Liver (tissue), 9 donors: ENCODE measurements around the gene CFAP77. TPM values are rescaled to one million over a fixed set of nuclear protein-coding genes. Genes with fewer than 3 reads are reported as not detected.

Source experiments
- DNase-seq: peaks from one replicate; pipeline ENCODE4 v3.0.0-alpha.2; 2017; ENCODE audit warnings: low spot score
- H3K27ac ChIP-seq, 2 donors: one replicate each; pipeline ENCODE4 v1.7.0; 2013; ENCODE audit warnings: inconsistent platforms in 2 of 2, low read length in 2 of 2, control low read depth in 1 of 2, low read depth in 1 of 2, mild to moderate bottlenecking in 1 of 2
- H3K27me3 ChIP-seq, 4 donors: one replicate each; pipeline versions ENCODE4 v1.6.1 to v1.7.0; 2013; ENCODE audit warnings: low read length in 3 of 4, inconsistent platforms in 1 of 4, mild to moderate bottlenecking in 1 of 4, moderate library complexity in 1 of 4; ENCODE audit not compliant: control insufficient read depth in 4 of 4, insufficient read depth in 4 of 4
- H3K36me3 ChIP-seq, 4 donors: one replicate each; pipeline versions ENCODE4 v1.6.1 to v1.7.0; 2013; ENCODE audit warnings: low read length in 3 of 4, mild to moderate bottlenecking in 3 of 4, low read depth in 1 of 4, moderate library complexity in 1 of 4; ENCODE audit not compliant: control insufficient read depth in 4 of 4, insufficient read depth in 3 of 4
- H3K4me1 ChIP-seq, 4 donors: one replicate each; pipeline versions ENCODE4 v1.6.1 to v1.7.0; 2013; ENCODE audit warnings: low read length in 3 of 4, mild to moderate bottlenecking in 3 of 4, moderate library complexity in 1 of 4; ENCODE audit not compliant: control insufficient read depth in 4 of 4, insufficient read depth in 4 of 4
- H3K4me3 ChIP-seq, 3 donors: one replicate each; pipeline versions ENCODE4 v1.6.1 to v1.7.0; 2013; ENCODE audit warnings: low read length in 3 of 3, control low read depth in 1 of 3, low read depth in 1 of 3, mild to moderate bottlenecking in 1 of 3
- H3K9ac ChIP-seq, 2 donors: one replicate each; pipeline ENCODE4 v1.7.0; 2013; ENCODE audit warnings: low read length in 2 of 2, mild to moderate bottlenecking in 2 of 2, moderate library complexity in 2 of 2, control low read depth in 1 of 2, low read depth in 1 of 2
- H3K9me3 ChIP-seq, 4 donors: one replicate each; pipeline versions ENCODE4 v1.6.1 to v1.7.0; 2013; ENCODE audit warnings: low read length in 3 of 4; ENCODE audit not compliant: control insufficient read depth in 4 of 4
- EGR1 ChIP-seq, 2 donors: IDR thresholded peaks; 2 replicates each; pipeline ENCODE4 v1.6.1; 2016 to 2018; ENCODE audit warnings: antibody characterized with exemption in 2 of 2, low read depth in 2 of 2
- FOXA1 ChIP-seq: IDR thresholded peaks from 2 replicates; pipeline ENCODE4 v1.6.1; 2016; ENCODE audit warnings: antibody characterized with exemption
- GABPA ChIP-seq, 2 donors: IDR thresholded peaks in 1 of 2; conservative IDR thresholded peaks in 1 of 2; 2 replicates each; pipeline ENCODE4 v1.6.1; 2016; ENCODE audit warnings: antibody characterized with exemption in 2 of 2, mild to moderate bottlenecking in 1 of 2, moderate library complexity in 1 of 2
- HNF4G ChIP-seq: IDR thresholded peaks from 2 replicates; pipeline ENCODE4 v1.6.1; 2016; ENCODE audit warnings: antibody characterized with exemption
- JUND ChIP-seq, 2 donors: IDR thresholded peaks; 2 replicates each; pipeline ENCODE4 v1.6.1; 2016; ENCODE audit warnings: antibody characterized with exemption in 2 of 2
- NR2F2 ChIP-seq: IDR thresholded peaks from 2 replicates; pipeline ENCODE4 v1.6.1; 2016; ENCODE audit warnings: antibody characterized with exemption
- RXRA ChIP-seq, 2 donors: IDR thresholded peaks; 2 replicates each; pipeline ENCODE4 v1.6.1; 2017 to 2018; ENCODE audit warnings: antibody characterized with exemption in 2 of 2, mild to moderate bottlenecking in 1 of 2
- SP1 ChIP-seq: IDR thresholded peaks from 2 replicates; pipeline ENCODE4 v1.6.1; 2018; ENCODE audit warnings: antibody characterized with exemption, mild to moderate bottlenecking
- TAF1 ChIP-seq: conservative IDR thresholded peaks from 2 replicates; pipeline ENCODE4 v1.6.1; 2016; ENCODE audit warnings: antibody characterized with exemption, mild to moderate bottlenecking
- YY1 ChIP-seq: IDR thresholded peaks from 2 replicates; pipeline ENCODE4 v1.6.1; 2016; ENCODE audit warnings: antibody characterized with exemption, mild to moderate bottlenecking
- WGBS: extraction: QIAGEN DNeasy Blood & Tissue Kit; methylation state at CpG from one replicate; pipeline ENCODE4 v1.1.7; 2013; 5-methylcytosine and 5-hydroxymethylcytosine counted together
- polyA plus RNA-seq, 2 donors: library from polyadenylated mRNA; stranded (reverse) in 1 of 2; unstranded in 1 of 2; fragments of 200-250 nt in 1 of 2; fragments of >200 nt in 1 of 2; fragmentation: Nextera tagmentation in 1 of 2; extraction: Ambion mirVana in 1 of 2; gene quantifications; one replicate each; pipeline versions ENCODE4 v1.2.1 to v1.2.3, GENCODE V29; 2013 to 2015
- total RNA-seq, 2 donors: library from RNA; depleted of rRNA; stranded (reverse); fragments of >200 nt; gene quantifications; one replicate each; pipeline ENCODE4 v1.2.3, GENCODE V29; 2014
- TF ChIP-seq, protein P1 (sequence below): fragments of 150-350 bp; IDR thresholded peaks from 2 replicates; pipeline ENCODE4 v1.5.1; 2017; ENCODE audit warnings: improper control_type of control experiment, low read depth, low read length; ENCODE audit not compliant: missing input control
- TF ChIP-seq, protein P2 (sequence below): IDR thresholded peaks from 2 replicates; pipeline ENCODE4 v1.6.1; 2016; ENCODE audit warnings: antibody characterized with exemption
- TF ChIP-seq, protein P3 (sequence below): IDR thresholded peaks from 2 replicates; pipeline ENCODE4 v1.6.1; 2016; ENCODE audit warnings: antibody characterized with exemption
- donor health status: healthy.
- donor health status: healthy.
- donor health status: healthy.
- donor health status: healthy.
- donor health status: healthy.

CFAP77 gene
- total and polyA plus RNA-seq, 4 donors = not detected

GRCh38 chr9:132556714-132557113, 146.7 kb downstream of the CFAP77 start (continued):
- TF ChIP-seq, protein P1, sequence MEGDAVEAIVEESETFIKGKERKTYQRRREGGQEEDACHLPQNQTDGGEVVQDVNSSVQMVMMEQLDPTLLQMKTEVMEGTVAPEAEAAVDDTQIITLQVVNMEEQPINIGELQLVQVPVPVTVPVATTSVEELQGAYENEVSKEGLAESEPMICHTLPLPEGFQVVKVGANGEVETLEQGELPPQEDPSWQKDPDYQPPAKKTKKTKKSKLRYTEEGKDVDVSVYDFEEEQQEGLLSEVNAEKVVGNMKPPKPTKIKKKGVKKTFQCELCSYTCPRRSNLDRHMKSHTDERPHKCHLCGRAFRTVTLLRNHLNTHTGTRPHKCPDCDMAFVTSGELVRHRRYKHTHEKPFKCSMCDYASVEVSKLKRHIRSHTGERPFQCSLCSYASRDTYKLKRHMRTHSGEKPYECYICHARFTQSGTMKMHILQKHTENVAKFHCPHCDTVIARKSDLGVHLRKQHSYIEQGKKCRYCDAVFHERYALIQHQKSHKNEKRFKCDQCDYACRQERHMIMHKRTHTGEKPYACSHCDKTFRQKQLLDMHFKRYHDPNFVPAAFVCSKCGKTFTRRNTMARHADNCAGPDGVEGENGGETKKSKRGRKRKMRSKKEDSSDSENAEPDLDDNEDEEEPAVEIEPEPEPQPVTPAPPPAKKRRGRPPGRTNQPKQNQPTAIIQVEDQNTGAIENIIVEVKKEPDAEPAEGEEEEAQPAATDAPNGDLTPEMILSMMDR = no peak
- no peak for TF ChIP-seq FOXA1
- TF ChIP-seq SP1 = no peak
- TF ChIP-seq, protein P2, sequence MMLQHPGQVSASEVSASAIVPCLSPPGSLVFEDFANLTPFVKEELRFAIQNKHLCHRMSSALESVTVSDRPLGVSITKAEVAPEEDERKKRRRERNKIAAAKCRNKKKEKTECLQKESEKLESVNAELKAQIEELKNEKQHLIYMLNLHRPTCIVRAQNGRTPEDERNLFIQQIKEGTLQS = no peak

GRCh38 chr9:132557159-132557558, 147.1 kb downstream of the CFAP77 start:
- Histone ChIP-seq H3K36me3 (no peaks in the 10 kb centered on the region), H3K9me3 (no peaks in the 10 kb centered on the region), H3K4me1 (no peaks in the 10 kb centered on the region), H3K9ac (no peak overlapping the region), H3K4me3 (no peak overlapping the region), H3K27ac (no peak overlapping the region), H3K27me3 (peaks cover 0 to 4% (median 0%) of the 10 kb centered on the region in 4 donors)
- no peak for DNase-seq
- TF ChIP-seq HNF4G = no peak
- TF ChIP-seq EGR1 (IDR thresholded peaks at IDR 0.05; ENCODE audit: low read depth in 2 of 2) = no peak
- no peak for TF ChIP-seq SP1
- no peak for TF ChIP-seq YY1
- TF ChIP-seq GABPA (IDR thresholded peaks at IDR 0.05 in 1 of 2, conservative IDR thresholded peaks at IDR 0.05 in 1 of 2) = no peak
- TF ChIP-seq JUND (IDR thresholded peaks at IDR 0.05) = no peak
- TF ChIP-seq, protein P3, sequence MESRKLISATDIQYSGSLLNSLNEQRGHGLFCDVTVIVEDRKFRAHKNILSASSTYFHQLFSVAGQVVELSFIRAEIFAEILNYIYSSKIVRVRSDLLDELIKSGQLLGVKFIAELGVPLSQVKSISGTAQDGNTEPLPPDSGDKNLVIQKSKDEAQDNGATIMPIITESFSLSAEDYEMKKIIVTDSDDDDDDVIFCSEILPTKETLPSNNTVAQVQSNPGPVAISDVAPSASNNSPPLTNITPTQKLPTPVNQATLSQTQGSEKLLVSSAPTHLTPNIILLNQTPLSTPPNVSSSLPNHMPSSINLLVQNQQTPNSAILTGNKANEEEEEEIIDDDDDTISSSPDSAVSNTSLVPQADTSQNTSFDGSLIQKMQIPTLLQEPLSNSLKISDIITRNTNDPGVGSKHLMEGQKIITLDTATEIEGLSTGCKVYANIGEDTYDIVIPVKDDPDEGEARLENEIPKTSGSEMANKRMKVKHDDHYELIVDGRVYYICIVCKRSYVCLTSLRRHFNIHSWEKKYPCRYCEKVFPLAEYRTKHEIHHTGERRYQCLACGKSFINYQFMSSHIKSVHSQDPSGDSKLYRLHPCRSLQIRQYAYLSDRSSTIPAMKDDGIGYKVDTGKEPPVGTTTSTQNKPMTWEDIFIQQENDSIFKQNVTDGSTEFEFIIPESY = no peak
- TF ChIP-seq TAF1 = no peak
- no peak for TF ChIP-seq RXRA (IDR thresholded peaks at IDR 0.05)
- TF ChIP-seq, protein P1 = no peak
- TF ChIP-seq NR2F2 = no peak
- TF ChIP-seq, protein P2 = no peak
- 86% methylated on average over 15 of the region's 15 CpGs for WGBS

GRCh38 chr9:132559711-132560110, 149.7 kb downstream of the CFAP77 start:
- no peaks in the 10 kb centered on the region for H3K36me3 ChIP-seq
- H3K9ac ChIP-seq = no peak overlapping the region
- H3K27me3 ChIP-seq = peaks cover 0 to 4% (median 0%) of the 10 kb centered on the region in 4 donors
- WGBS = 93% methylated on average over 2 of the region's 2 CpGs
- no peak overlapping the region for H3K4me3 ChIP-seq
- H3K4me1 ChIP-seq = no peaks in the 10 kb centered on the region
- TF ChIP-seq, protein P1 = no peak
- TF ChIP-seq RXRA (IDR thresholded peaks at IDR 0.05) = no peak
- TF ChIP-seq SP1 = no peak
- TF ChIP-seq GABPA (IDR thresholded peaks at IDR 0.05 in 1 of 2, conservative IDR thresholded peaks at IDR 0.05 in 1 of 2) = no peak
- H3K9me3 ChIP-seq = no peaks in the 10 kb centered on the region
- H3K27ac ChIP-seq = no peak overlapping the region
- DNase-seq = no peak
